NCI-H524 (cell line): ENCODE results near the gene ZBTB17.
"Not testable (repeated sequence)": the region's sequence is repeated elsewhere in the genome, so short reads cannot be mapped to it uniquely, and the experiment has no call there.

Experiments
- DNase-seq, 2 experiments: peaks; one replicate each; lab custom pipeline; 2025; lab: John Stamatoyannopoulos, UW

Gene ZBTB17

DNA sequence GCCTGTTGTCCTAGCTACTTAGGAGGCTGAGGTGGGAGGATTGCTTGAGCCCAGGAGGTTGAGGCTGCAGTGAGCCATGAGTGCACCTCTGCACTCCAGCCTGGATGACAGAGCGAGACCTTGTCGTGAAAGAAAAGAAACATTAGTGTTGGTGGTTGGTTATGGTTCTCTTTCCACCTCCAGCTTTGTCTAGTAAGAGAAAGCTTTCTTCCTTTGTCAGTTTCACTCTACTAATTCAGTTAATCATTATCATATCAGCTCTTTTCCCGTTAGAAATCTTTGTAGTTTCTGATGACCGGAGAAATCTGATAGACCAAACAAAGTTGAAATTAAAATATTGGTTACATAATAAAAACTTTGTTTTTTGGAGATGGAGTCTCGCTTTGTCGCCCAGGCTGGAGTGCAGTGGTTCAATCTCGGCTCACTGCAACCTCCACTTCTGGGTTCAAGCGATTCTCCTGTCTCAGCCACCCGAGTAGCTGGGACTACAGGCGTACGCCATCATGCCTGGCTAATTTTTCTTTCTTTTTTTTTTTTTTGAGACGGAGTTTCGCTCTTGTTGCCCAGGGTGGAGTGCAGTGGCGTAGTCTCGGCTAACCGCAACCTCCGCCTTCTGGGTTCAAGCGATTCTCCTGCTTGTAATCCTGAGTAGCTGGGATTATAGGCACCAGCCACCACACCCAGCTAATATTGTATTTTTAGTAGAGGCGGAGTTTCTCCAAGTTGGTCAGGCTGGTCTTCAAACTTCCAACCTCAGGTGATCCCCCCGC, 78.9 kb downstream of the ZBTB17 start:
- not testable (repeated sequence) for DNase-seq

DNA sequence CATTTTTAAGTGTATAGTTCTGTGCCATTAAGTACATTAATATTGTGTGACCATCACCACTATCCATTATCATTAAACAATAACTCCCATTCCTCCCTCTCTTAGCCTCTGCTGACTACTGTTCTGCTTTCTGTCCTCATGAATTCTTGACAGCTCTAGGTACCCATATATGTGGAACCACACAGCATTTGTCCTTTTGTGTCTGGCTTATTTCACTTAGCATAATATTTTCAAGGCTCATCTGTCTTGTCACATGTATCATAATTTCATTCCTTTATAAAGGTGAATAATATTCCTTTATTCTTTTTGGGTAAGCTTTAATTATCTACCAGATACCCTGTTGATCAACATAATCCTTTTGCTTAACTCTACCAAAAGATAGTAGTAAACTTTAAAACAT, 80.7 kb downstream of the ZBTB17 start:
- no peak for DNase-seq

GRCh38 chr1:15892857-15893599, 82.9 kb downstream of the ZBTB17 start:
- not testable (repeated sequence) for DNase-seq
